ENCODE measurements around the gene CLEC2B. TPM values are rescaled to one million over a fixed set of nuclear protein-coding genes. Genes with fewer than 3 reads are reported as not detected.

CLEC2B gene
- total RNA-seq, 1 donor from 2014 or later, result not detected

DNA sequence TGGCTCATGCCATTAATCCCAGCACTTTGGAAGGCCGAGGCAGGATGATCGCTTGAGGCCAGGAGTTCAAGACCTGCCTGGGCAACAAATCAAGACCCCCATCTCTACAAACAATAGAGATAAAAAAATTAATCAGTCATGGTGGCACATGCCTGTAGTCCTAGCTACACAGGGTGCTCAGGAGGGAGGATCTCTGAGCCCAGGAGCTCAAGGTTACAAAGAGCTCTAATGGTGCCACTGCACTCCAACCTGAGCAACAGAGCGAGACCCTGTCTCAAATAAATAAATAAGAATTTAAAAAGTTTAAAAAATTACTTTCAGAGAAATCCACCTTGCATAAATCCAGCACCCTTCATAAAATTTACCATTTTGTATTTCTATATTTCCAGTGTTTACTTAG lies 39.7 kb downstream of the CLEC2B start:
- H3K27ac Mint-ChIP-seq (ENCODE audit: unreplicated experiment), result no peak overlapping the region
- TF ChIP-seq, protein P1, sequence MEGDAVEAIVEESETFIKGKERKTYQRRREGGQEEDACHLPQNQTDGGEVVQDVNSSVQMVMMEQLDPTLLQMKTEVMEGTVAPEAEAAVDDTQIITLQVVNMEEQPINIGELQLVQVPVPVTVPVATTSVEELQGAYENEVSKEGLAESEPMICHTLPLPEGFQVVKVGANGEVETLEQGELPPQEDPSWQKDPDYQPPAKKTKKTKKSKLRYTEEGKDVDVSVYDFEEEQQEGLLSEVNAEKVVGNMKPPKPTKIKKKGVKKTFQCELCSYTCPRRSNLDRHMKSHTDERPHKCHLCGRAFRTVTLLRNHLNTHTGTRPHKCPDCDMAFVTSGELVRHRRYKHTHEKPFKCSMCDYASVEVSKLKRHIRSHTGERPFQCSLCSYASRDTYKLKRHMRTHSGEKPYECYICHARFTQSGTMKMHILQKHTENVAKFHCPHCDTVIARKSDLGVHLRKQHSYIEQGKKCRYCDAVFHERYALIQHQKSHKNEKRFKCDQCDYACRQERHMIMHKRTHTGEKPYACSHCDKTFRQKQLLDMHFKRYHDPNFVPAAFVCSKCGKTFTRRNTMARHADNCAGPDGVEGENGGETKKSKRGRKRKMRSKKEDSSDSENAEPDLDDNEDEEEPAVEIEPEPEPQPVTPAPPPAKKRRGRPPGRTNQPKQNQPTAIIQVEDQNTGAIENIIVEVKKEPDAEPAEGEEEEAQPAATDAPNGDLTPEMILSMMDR (IDR thresholded peaks at IDR 0.05), result no peak
- DNase-seq (ENCODE audit: extremely low spot score, unreplicated experiment), result no peak
- peaks cover 6% of the 10 kb centered on the region for H3K27me3 Mint-ChIP-seq (ENCODE audit: unreplicated experiment)
- H3K9me3 Mint-ChIP-seq (ENCODE audit: unreplicated experiment), result no peaks in the 10 kb centered on the region
- H3K4me3 Mint-ChIP-seq (ENCODE audit: unreplicated experiment), result no peak overlapping the region
- H3K4me1 Mint-ChIP-seq (ENCODE audit: unreplicated experiment), result no peaks in the 10 kb centered on the region
- H3K36me3 Mint-ChIP-seq (ENCODE audit: unreplicated experiment), result no peaks in the 10 kb centered on the region

DNA sequence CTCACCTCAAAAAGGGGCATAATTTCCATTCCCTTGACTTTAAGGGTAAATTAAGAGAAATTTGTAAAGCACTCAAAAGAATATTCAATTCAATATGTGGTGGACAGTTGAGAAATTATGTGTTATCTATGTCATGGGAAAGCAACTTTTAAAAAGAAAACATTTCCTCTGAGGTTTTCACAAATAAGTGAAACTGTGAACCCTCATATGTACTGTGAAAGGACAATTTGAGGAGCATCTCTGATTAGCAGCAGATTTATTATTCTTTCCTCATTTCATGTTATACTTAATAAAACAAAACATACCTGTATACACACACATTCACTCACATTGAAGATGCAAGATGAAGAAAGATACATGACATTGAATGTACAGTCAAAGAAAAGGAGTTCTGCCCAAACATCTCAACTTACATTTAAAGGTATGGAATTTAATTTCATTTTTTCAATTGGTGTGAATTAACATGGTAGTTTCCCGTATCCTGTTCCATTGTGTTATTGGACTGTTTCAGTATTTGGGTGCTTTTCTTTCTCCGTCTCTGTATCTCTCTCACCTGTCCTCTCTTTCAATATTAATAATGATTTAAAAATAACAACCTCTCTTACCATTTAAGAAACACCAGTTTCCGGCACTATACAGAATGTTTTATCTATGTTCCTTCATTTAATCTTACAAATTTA lies 41.8 kb downstream of the CLEC2B start, which contains the start of gene KLRF1:
KLRF1 (plus strand) TSS at position 273 of the 680 bp plus-strand sequence; CDS start at position 337, 64 bp downstream.
- TF ChIP-seq, protein P1 (IDR thresholded peaks at IDR 0.05), result no peak
- Mint-ChIP-seq H3K4me3 (ENCODE audit: unreplicated experiment) (no peak within 1 kb of the TSS), H3K4me1 (ENCODE audit: unreplicated experiment) (no peaks in the 10 kb centered on the region), H3K36me3 (ENCODE audit: unreplicated experiment) (no peaks in the 10 kb centered on the region), H3K27ac (ENCODE audit: unreplicated experiment) (no peak within 1 kb of the TSS), H3K27me3 (ENCODE audit: unreplicated experiment) (peaks cover 6% of the 10 kb centered on the region), H3K9me3 (ENCODE audit: unreplicated experiment) (no peaks in the 10 kb centered on the region)
- DNase-seq (ENCODE audit: extremely low spot score, unreplicated experiment), result no peak

DNA sequence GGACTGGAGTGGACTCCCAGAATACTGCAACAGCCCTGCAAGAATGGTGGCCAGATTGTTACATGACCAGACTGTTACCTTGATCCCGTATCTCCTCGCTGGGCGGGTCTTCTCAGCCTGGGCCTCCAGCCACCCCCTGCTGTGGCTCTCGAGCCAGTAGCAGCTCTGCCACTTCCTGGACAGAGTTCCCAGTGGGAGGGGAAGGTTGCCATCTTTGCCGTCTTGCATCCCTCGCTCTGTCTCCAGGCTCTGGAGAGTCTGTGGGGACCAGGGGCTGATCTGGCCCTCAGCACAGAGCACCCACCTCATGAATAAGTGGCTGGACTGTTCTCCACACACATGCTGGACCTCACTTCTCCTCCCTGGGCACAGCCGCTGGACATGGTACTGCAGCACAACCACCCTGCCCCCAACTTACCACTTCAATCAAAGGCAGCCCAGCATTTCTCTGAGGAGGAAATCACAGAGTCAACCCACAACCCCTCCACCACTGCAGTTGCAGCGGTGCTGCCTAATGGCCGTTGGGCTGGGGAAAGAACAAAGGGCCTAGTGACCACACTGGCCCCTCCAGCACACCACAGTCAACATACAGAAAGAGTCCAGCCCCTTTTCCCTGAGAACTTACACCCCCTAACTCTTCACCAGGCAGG lies 48.7 kb downstream of the CLEC2B start:
- no peaks in the 10 kb centered on the region for H3K36me3 Mint-ChIP-seq (ENCODE audit: unreplicated experiment)
- no peak overlapping the region for H3K4me3 Mint-ChIP-seq (ENCODE audit: unreplicated experiment)
- H3K4me1 Mint-ChIP-seq (ENCODE audit: unreplicated experiment), result no peaks in the 10 kb centered on the region
- TF ChIP-seq, protein P1 (IDR thresholded peaks at IDR 0.05), result no peak
- no peak overlapping the region for H3K27ac Mint-ChIP-seq (ENCODE audit: unreplicated experiment)
- no peaks in the 10 kb centered on the region for H3K9me3 Mint-ChIP-seq (ENCODE audit: unreplicated experiment)
- no peak for DNase-seq (ENCODE audit: extremely low spot score, unreplicated experiment)
- H3K27me3 Mint-ChIP-seq (ENCODE audit: unreplicated experiment), result peaks cover 2% of the 10 kb centered on the region

DNA sequence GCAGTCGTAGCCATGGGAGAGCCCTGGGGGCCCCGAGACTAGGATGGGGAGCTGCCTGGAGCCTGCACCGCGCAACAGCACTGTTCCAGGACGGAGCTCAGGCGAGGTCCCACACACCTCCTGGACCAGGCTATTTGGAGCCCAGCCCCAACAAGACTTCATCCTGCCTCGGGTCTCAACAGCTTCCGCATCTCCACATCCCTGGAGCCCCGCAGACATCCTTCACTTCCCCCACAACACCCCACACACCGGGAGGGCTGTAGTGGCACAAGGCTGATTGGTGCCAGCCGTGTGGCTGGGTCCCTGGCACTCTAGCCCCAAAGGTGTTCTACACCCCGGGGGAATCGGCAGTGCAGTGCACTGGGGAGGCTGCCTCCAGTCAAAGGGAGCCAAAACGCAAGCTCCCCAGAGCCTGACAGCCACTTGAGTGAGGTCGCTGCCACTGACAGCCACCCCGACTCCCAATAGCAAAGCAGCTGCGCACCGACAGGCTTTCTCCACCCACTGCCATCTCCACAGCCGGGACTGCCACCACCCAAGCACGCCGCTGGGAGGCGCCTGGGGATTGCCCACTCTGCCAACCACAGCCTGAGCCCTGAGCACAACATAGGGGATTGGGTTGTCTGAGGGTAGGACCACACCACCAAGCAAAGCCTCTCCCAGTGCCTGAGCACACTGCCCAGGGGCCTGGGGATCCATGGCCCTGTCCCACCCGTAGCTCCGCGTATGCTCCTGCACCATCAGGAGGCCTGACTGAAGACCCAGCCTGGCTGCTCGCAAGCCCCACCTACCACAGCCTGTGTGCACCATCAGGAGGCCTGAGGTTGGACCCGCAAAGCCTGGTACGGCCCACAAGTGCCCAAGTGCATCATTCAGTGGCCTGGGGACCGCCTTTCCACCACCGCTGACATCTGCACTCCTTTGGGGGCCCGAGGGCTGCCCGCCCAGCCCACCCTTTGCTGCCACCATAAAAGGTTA lies 55.0 kb downstream of the CLEC2B start:
- no peak for DNase-seq (ENCODE audit: extremely low spot score, unreplicated experiment)
- Mint-ChIP-seq H3K36me3 (ENCODE audit: unreplicated experiment) (no peaks in the 10 kb centered on the region), H3K27ac (ENCODE audit: unreplicated experiment) (no peak overlapping the region), H3K27me3 (ENCODE audit: unreplicated experiment) (peaks cover 19% of the 10 kb centered on the region), H3K4me1 (ENCODE audit: unreplicated experiment) (no peaks in the 10 kb centered on the region), H3K4me3 (ENCODE audit: unreplicated experiment) (no peak overlapping the region), H3K9me3 (ENCODE audit: unreplicated experiment) (no peaks in the 10 kb centered on the region)
- TF ChIP-seq, protein P1 (IDR thresholded peaks at IDR 0.05), result peak; percentile 27
